ENCODE measurements around the gene SMIM1. TPM values are rescaled to one million over a fixed set of nuclear protein-coding genes. Genes with fewer than 3 reads are reported as not detected.

SMIM1 gene
- total and polyA plus RNA-seq, 2 experiments from 2014 or later, result 3.2 to 7.2 TPM

- no peak for TF ChIP-seq ETS1 (IDR thresholded peaks at IDR 0.05)
- TF ChIP-seq EZH2phosphoT487 (IDR thresholded peaks at IDR 0.05; ENCODE audit: unreplicated experiment), result no peak
- TF ChIP-seq ZNF114 (CRISPR knock-in tag; IDR thresholded peaks at IDR 0.05), result no peak
- no peak for TF ChIP-seq NANOG (IDR thresholded peaks at IDR 0.05; ENCODE audit: borderline replicate concordance)
- TF ChIP-seq STAT1 (IDR thresholded peaks at IDR 0.05; ENCODE audit: unreplicated experiment), result no peak
- TF ChIP-seq CREB1 (CRISPR knock-in tag; IDR thresholded peaks at IDR 0.05; ENCODE audit: low read depth), result no peak
These were observed 8.4 kb downstream of the SMIM1 start (continued) for GRCh38 chr1:3780901-3781300.

GRCh38 chr1:3783651-3784474 lies 11.3 kb downstream of the SMIM1 start:
- peaks cover 34% of the 10 kb centered on the region for H3K36me3 ChIP-seq (ENCODE audit: insufficient read depth)
- peaks cover 5% of the 10 kb centered on the region for H3K4me1 Mint-ChIP-seq
- peaks cover 13% of the 10 kb centered on the region for H4K20me1 ChIP-seq (replicated peaks; ENCODE audit: insufficient read depth)
- H2AFZ ChIP-seq, result no peak overlapping the region
- 0 out of 2 replicates have a peak, but pooled peaks cover 5% of the 10 kb centered on the region for H3F3A ChIP-seq (replicated peaks; ENCODE audit: low read depth)
- H3K27me3 Mint-ChIP-seq (ENCODE audit: insufficient read depth, low read depth, poor library complexity), result peaks cover 17% of the 10 kb centered on the region
- H3K4me3 ChIP-seq, result no peak overlapping the region
- no peak overlapping the region for H3K4me3 Mint-ChIP-seq
- DNase-seq (ENCODE audit: low spot score) (no peak), ATAC-seq (no peak)
- no peak overlapping the region for H3K27ac ChIP-seq (ENCODE audit: low read depth)
- H3K9me2 ChIP-seq (ENCODE audit: insufficient read depth), result no peaks in the 10 kb centered on the region
- H3K36me3 Mint-ChIP-seq (ENCODE audit: low read depth), result peaks cover 90% of the 10 kb centered on the region
- peaks cover 13% of the 10 kb centered on the region for H3K79me2 ChIP-seq (replicated peaks; ENCODE audit: insufficient read depth)
- no peaks in the 10 kb centered on the region; the same call in 2 of the 3 replicates for H3K9me3 Mint-ChIP-seq
- no peak overlapping the region for H3K27ac Mint-ChIP-seq
- H3K4me1 ChIP-seq (ENCODE audit: insufficient read depth), result no peaks in the 10 kb centered on the region
- H3K4me2 ChIP-seq, result no peak overlapping the region
- no peaks in the 10 kb centered on the region for H3K27me3 ChIP-seq (ENCODE audit: insufficient read depth)
- TF ChIP-seq EZH2 (IDR thresholded peaks at IDR 0.05; ENCODE audit: low read depth, unreplicated experiment), result no peak
- no peak for TF ChIP-seq CREB1 (CRISPR knock-in tag; IDR thresholded peaks at IDR 0.05; ENCODE audit: low read depth)
- TF ChIP-seq ZNF331 (CRISPR knock-in tag; IDR thresholded peaks at IDR 0.05; ENCODE audit: low read depth), result no peak
- TF ChIP-seq ZNF462 (CRISPR knock-in tag; IDR thresholded peaks at IDR 0.05), result no peak
- no peak for TF ChIP-seq EZH2phosphoT487 (IDR thresholded peaks at IDR 0.05; ENCODE audit: unreplicated experiment)
- no peak for TF ChIP-seq ZNF114 (CRISPR knock-in tag; IDR thresholded peaks at IDR 0.05)
- no peak for TF ChIP-seq CTCF (conservative IDR thresholded peaks at IDR 0.05; ENCODE audit: low read depth in 2 of 2)
- TF ChIP-seq JUNB (IDR thresholded peaks at IDR 0.05; ENCODE audit: unreplicated experiment), result no peak

Measured in GM23338 (cell line).